Uterus (tissue), 2 donors: ENCODE measurements around the gene IRF4.

Experiments used
- POLR2A ChIP-seq, 2 donors: fragments of 450-650 bp; IDR thresholded peaks; one replicate each; pipeline ENCODE4 v1.6.1; 2016; ENCODE audit warnings: antibody characterized with exemption in 2 of 2, mild to moderate bottlenecking in 1 of 2, moderate library complexity in 1 of 2
- TF ChIP-seq, protein P1 (sequence below), 4 experiments: fragments of 200-600 bp in 2 of 4; fragments of 450-650 bp in 2 of 4; sonication (generic) in 2 of 4; IDR thresholded peaks; one replicate each; pipeline ENCODE4 v1.5.1; 2016 to 2019; ENCODE audit warnings: antibody characterized with exemption in 4 of 4, mild to moderate bottlenecking in 2 of 4, moderate library complexity in 1 of 4

DNA sequence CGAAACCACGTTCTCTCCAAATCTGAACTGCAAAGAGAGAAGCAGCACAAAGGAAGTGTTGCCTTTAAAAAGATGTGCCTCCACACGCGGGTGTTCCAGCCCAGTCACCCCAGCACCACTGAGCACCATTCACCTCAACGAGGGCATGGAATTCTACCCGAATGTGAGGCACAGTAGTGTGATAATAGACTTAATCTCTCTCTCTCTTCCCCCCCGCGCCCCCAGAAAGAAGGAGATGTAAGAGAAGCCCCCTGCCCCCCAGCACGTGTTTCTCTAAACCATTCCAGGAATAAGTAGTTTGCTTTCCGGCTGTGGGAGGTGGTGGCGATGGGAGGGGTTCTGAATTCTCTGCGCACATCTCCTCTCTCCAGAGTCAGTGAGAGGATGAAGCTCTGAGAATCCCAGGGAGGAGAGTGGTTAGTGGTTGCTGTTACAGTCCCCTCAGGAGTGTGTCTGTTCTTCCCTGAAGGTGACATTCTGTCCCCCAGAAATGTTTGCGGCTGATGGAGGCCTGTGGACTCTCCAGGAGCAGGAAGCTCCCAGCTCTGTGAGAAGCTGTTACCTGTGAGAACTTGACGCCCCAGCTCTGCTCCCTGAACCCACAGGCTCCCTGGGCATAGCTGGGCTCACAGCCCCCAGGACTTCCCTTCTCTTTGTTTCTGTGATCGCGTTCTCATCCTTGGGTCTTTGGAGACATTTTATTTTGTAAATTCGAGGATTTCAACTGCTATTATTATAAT lies 23.5 kb upstream of the IRF4 start:
- TF ChIP-seq, protein P1, sequence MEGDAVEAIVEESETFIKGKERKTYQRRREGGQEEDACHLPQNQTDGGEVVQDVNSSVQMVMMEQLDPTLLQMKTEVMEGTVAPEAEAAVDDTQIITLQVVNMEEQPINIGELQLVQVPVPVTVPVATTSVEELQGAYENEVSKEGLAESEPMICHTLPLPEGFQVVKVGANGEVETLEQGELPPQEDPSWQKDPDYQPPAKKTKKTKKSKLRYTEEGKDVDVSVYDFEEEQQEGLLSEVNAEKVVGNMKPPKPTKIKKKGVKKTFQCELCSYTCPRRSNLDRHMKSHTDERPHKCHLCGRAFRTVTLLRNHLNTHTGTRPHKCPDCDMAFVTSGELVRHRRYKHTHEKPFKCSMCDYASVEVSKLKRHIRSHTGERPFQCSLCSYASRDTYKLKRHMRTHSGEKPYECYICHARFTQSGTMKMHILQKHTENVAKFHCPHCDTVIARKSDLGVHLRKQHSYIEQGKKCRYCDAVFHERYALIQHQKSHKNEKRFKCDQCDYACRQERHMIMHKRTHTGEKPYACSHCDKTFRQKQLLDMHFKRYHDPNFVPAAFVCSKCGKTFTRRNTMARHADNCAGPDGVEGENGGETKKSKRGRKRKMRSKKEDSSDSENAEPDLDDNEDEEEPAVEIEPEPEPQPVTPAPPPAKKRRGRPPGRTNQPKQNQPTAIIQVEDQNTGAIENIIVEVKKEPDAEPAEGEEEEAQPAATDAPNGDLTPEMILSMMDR (IDR thresholded peaks at IDR 0.05) = no peak
- no peak for TF ChIP-seq POLR2A (IDR thresholded peaks at IDR 0.05)
